HG02610 (cell line): Measurements from ENCODE around the gene SMTN.
A peak's percentile ranks its signal among the peaks of the same experiment; 100 is the strongest.
"Not testable (repeated sequence)": the region's sequence is repeated elsewhere in the genome, so short reads cannot be mapped to it uniquely, and the experiment has no call there.

Experiments
- ATAC-seq: cut with Tn5 transposase; IDR thresholded peaks from one replicate; pipeline ENCODE4 v1.9.1; 2021; ENCODE audit warnings: mild to moderate bottlenecking, moderate library complexity; ENCODE audit not compliant: unreplicated experiment

SMTN gene

DNA sequence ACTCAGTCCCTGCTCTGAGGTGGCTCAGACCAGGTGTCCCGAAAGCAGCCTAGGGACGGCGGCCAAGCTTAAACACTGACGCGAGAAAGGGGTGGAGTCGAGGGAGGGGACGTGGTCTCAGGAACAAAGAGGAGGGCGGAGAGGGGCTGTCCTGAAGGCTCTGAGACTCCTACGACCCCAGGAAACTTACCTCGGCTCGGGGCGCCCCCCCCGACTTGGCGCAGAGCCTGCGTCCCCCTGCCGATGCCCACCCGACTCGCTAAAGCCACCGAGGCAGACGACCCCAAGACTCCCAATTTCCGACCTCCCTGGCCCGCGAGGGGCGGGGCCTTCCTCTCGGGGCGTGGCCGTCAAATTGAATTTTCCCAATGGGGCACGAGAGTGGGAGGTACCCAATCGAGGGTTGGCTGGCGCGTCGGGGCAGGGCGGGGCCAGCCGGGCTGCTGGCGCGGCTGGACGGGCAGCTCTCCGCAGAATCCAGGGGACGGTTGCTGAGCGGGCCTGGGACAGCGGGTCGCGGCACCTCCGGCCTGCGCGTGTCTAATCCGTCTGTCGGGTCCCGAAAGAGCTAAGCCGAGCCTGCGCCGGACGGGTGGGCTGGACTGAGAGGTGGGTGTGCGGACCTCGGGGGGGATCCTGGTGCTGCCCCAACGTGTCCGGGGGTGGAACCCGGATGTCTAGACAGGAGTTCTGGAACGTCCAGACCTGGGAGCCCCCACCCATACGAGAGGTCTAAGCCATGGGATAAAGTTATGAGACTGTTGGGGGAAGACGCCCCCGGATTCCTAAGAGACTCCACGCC, at the start of gene SMTN:
TSS of gene SMTN (plus strand) at position 471 of the 802 bp plus-strand sequence. CDS start 1,941 bp downstream, outside the sequence.
- ATAC-seq, result peak; percentile 52

DNA sequence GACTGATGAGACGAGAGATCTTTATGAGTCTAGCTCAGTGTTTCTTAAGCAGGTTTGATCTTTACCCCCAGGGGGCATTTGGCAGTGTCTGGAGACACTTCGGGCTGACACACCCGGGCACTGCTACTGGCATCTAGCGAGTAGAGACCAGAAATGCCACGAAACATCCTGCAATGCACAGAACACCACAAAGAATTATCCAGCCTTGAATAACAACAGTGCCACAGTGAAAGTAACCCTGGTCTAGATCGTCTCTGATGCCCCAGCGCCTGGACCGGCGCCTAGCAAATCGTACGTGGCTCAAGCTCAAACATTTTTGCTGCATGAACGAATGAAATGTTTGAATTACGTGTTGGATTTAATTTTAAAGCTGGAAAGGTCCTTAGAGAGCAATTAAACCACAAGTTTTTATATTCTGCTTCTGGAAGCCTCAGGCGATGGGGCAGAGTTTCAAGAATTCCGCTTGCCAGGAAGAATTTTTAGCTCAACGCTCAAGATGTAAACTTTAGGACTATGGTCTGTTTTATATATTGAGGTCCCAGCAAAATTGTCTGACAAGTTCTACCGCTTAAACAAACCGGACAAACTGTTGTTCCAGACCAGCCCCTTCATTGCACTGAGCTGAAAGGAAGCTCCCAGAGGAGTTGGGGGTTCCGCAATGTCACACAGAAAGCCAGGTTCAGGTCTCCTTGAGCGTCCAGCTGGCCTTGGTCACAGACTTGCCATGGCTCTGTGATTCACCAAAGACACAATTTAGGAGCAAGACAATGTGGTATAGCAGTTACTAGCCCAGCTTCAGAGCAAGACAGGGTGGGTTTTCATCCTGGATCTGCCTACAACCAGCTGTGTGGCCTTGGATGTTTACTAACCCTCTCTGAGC, 44.2 kb upstream of the SMTN start:
- no peak for ATAC-seq

DNA sequence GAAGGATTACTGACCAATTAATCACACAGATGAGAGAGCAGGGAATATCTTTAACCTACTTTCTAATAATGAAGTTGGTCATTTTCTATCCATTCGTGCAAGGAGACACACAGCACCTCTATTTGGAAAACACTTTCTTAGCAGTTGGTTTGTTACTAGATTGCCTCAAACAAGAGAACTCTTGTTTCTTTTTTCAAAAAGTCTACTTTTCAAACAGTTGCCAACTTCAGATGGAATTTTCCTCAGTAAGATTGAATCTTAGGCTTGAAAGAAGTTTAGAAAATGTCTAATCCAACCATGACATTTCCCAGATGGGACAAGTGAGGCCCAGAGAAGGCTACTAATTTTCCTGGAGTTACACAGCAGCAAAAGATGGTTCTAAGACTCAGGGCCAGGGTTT, 42.4 kb upstream of the SMTN start:
- no peak for ATAC-seq

DNA sequence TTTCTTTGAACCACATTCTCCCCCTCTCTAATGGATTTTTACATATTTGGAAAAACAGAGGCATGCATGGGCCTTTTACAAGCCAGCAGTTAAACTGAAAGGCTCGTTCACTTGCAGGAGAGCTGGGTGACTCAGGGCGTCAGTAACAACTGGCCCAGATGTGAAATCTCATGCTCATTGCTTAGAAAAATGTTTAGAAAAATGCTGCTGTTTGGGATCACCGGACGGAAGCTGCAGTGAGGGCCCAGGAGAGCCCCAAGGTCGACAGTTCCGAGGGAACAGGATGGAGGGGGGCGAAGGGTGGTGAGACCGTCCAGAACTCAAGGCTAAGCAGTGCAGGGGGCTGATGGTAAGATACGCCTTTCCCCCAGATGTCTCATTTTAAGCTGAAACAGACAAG, 41.7 kb upstream of the SMTN start:
- ATAC-seq, result no peak

DNA sequence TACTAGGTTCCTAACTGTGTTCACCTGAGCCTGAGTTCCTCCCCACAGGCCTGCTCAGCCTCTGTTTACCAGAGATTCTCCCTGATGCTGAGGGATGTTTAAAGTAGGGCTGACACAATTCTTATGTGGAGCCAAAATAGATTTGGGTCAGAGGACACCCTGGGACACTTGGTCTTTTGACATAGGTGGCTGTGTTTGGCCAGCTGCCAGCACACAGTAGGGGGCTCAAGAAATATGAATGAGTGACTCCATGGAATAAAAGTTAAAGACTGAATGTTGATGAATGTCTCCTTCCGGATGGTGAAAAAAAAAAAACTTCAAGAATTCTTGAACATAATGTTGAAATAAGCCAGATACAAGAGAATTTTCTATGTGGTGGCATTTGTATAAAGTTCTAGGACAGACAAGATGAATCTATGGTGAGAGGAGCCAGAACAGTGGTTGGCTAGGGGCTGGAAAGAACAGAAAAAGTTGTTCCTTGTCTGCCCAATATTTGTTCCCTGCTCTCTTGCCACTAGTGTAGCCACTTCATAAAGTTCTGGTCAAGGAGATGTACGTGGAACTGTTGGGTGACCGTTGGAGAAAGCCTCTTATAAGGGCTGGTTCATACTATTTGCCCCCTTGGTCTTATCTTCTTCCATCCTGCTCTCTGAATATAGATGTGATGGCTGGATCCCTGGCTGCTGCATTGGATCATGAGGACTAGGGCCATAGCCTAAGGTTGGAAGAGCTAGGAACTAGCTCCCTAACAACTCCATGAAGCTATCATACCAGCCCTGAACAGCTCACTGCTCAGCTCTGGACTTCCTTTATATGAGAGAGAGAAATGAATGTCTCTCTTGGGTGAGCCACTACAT, 40.3 kb upstream of the SMTN start:
- no peak for ATAC-seq

DNA sequence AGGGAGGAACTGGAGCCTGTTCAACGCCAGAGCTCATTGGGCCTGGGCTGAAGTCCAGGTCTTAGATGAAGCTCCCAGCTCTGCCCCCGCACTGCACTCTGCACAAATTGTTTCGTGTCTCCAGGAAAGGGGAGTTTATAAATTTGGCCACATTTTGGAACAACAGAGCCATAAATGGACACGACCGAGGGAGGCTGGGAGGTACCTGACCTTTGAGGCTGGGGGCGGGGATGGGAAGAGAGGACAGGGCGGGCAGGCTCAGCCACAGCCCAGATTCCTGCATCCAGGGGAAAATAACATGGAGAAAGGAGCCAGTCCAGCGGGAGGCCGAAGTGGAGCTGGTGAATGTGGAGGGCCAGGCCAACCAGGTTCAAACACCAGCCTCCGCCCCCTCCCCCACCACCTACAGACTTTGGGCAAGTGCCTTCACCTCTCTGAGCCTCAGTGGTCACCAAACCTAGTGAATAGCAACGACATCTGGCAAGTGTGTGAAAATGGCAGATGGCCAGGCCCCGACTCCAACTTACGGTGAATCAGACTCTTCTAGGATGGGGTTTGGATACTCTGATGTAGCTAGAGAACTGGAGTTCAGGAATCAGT, 36.8 kb upstream of the SMTN start:
- ATAC-seq, result no peak

DNA sequence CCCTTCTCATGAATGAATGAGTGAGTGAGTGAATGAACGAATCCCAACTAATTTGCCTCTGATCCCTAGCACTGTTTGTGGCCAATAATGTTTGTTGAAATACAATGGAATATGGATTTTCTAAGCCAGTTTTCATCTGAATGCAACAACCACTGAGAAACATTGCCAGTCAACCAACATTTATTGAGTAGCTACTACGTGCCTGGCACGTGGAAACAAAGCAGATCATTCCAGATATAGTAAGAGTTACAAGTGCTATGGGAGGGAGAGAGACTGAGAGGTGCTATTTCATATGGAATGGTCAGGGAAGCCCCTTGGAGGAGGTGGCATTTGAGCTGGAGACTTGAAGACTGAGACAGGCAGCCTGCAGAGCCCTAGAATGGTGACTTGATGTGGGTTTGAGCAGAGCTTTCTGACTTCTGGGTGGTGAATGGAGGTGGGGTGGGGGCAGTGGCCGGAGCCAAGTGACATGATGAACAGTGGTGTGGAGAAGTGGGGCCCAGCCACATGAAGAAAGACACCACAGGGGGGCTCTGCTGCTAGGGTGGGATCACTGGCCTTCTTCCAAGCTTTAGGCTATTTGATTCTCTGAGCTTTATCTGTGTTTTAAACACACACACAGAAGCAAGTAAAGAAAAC, 35.1 kb upstream of the SMTN start:
- ATAC-seq, result no peak

DNA sequence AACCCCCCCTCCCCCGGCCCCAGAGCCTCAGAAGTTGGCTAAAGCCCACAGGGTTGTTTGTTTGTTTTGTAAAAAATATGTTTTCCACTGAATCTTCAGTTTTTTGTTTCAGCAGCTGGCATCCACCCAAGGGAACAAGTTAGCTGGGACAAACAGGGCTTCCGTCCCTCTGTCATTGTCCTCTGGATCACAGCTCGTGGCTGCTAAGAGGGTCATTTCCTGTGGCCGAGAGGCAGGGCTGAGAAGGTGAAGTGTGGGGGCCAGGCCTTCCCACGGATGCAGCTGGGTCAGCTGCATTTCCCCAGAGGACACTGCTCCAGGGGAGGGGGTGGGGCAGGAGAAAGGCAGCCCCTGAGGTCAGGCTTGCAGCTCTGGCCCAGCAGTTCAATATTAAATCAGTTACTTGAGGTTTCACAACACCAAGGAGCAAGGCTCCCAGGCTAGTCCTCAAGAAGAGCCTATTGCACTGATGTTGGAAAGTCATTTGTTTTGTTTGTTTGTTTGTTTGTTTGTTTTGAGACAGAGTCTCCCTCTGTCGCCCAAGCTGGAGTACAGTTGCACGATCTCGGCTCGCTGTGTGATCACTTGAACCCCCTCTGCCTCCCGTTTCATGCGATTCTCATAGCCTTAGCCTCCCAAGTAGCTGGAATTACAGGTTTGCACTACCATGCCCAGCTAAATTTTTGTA, 34.4 kb upstream of the SMTN start:
- no peak for ATAC-seq

DNA sequence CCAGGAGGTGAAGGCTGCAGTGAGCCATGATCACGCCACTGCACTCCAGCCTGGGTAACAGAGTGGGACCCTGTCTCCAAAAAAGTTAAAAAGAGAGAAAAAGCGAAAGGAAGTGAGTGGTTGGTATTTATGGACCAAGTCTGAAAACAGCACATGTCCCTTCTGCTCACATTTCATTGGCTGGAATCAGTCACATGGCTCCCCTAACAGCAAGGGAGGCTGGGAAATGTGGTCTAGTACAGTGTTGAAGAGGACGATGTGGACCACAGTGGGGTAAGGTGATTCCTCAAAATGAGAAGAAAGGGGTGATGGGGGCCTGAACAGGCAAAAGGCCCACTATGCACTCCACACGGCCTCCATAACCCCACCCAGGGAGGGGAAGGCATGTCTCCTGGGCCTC, 32.5 kb upstream of the SMTN start:
- no peak for ATAC-seq

DNA sequence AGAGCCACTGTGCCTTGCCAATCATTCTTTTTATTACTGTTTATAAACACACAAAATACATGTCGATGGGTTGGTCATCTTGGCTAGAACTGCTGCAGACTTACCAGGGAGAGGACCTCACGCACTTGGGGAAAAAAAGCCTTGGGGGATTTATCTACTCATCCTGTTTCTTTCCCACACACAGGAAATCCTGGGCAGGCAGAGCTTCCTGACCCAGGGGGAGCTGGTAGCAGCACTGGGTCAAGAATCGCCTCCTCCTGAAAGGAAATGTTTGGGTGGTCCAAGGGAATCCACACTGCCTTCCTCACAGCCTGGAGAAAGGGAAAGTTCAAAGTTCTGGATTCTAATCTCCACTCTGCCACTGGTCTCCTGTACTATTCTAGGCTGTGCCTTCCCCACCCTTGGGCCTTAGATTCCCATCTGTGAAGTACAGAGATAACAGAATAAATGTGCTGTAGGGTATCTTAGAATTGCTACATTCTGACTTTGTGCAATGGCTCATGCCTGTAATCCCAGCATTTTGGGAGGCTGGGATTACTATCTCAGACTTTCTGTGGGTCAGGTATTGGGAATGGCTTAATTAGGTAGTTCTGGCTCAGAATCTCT, 31.2 kb upstream of the SMTN start:
- no peak for ATAC-seq

DNA sequence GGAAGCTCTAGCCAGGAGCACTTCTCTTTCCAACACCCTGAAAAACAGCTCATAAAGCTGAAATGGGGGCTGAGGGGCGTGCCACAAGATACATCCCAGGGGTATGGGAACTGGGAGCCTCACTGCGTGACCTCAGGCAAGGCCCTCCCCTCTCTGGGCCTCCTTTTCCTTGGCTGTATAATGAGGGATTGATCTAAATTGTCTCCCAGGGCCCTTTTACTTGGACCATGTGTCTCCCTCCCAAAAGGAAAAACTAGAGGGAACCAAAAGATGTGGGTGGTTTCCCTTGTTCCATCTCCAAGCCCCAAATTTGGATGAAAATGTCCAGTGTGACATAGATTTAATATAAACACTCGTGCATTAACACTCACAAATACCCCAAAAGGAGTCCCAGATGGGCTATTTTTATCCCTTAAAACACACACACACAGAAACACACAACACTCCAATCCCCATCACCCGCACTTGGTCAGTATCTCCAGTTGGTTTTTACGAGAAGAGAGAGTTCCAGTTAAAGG, 25.9 kb upstream of the SMTN start:
- ATAC-seq, result no peak

DNA sequence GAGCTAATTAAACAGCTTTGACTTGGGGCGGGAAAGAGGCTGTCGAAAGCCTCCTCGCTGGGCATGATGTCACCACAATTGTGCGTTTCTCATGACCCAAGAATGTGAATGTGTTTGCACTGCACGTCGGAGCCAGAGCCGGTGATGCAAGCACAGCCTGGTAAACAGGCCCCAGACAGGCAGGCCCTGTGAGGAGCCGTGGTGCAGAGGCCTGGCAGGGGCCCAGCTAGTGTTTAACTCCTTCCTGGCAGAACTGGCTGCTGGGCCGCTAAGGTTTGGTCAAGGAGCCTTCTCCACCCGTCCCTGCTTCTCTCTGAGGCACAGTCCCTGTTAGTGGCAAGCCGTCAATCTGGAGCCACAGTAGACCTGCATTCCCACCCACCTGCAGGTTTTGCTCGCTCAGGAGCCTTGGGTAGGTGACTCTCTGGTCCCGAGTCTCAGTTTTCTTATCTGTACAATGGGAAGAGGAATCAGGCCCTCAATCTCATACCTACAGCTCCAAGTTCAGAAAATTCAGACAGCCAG, 25.4 kb upstream of the SMTN start:
- no peak for ATAC-seq

DNA sequence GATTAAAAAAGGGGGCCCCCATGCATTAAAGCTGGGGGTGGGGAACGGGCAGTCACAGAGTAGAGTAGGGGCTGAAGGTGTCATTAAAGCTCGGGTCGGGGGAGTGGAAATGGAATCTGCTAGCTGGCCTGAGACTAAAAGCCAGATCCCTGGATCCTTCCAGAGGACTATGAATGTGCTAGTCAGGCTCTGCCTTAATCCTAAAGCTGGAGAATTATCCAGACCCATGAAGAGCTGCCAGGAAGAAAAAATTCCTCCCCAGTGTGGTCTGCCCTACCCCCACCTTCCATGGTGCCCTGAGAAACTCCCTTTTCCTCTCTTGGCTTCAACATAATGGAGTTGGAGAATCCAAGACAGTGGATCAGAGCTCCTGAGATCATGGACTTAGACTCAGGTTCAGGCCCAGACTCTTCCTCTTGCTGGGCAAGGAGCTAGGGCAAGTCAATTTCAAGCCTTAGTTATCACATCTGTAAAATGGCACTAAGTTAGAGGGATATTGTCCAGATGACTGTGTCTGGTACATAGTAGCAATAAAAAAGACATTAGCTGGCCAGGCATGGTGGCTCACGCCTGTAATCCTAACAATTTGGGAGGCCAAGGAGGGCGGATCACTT, 24.0 kb upstream of the SMTN start:
- ATAC-seq, result no peak

DNA sequence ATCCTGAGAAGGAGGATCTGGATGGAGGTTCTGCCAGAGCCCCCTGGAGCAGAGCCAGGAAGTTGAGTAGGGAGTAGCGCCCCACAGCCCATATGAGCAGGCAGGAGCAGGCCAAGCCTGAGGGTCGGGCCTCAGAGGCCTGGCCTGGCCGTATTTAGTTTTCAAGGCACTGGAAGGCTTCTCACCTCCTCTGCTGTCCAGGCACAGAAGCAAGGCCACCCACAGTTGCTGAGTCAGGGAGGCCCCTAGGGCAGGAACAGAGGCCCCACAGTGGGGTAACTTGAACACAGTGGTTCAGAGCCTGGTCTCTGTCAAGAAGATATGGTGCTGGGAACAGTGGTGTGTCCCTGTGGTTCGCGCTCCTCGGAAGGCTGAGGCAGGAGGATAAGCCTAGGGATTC, 21.5 kb upstream of the SMTN start:
- ATAC-seq, result not testable (repeated sequence)

DNA sequence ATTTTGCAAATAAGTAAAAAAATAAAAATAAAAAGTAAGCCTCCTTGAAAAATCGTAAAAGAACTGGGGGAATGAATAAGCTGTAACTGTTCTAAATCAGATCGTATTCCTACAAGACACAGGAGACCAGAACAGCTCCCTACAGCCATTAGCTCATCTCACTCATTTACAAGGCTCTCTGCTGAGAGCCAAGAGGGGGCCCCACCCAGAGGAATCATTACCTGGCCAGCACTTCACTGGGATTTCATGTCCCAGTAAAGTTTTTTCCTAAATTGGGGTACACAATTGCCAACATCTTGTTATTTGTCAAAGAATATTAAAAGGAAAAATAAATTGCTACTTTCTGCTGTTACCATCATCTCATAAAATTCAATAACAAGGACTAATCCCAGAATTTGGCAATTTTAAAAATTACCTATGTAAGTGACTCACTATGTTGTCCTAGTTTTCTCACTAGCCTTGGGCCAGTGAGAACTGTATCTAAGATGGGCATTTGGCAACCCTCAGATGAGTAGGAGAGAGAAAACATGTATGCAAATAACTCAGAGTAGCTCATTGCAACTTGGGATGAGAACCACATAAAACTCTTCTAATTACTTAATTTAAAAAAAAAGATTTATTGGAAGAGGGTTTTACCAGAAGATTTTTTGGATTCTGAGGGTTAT, 18.4 kb upstream of the SMTN start:
- no peak for ATAC-seq

DNA sequence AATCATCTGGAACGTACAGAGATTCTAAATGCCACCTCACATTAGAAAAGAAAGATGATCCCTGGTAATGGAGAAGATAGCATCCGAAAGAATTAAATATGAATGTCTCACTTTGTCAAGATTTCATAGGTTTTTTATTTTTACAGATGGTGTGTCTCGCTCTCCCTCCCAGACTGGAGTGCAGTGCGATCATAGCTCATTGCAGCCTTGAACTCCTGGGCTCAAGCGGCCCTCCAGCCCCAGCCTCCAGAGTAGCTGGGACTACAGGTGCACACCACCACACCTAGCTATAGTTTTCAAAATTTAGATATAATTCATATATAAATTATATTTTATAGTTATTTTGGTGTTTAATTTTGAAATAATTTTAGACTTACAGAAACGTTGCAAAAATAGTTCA, 16.7 kb upstream of the SMTN start:
- ATAC-seq, result no peak

DNA sequence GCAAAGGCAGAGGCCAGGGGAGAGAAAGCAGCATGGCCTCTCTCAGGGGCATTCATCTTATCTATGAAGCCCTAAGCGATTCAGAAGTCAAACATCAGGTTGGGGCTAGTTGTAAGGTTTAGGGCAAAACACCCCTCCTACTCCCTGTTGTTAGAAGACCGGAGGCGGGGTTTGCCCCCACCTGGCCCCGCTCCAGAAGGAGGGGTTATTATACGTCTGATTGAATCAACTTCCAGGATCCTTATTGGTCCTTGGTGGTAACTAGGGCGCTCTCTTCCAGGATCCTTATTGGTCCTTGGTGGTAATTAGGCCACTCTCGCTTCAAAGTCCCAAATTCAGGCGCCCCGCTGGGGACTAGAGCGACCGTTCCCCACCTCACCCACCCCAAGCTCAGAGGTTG, 12.1 kb upstream of the SMTN start:
- no peak for ATAC-seq
